Stimulated activated CD8-positive, alpha-beta memory T cell treated with anti-CD3 and anti-CD28 coated beads, Interleukin-15, amount 100 ng/mL, for 24 hours (primary cell): ENCODE measurements around the gene NSFL1C.

Experiments used
- DNase-seq: peaks from one replicate; pipeline ENCODE4 v3.0.0-alpha.2; 2020; ENCODE audit warnings: low read depth

The NSFL1C gene

GRCh38 chr20:1460275-1460674, 6.4 kb downstream of the NSFL1C start:
- DNase-seq, result no peak

GRCh38 chr20:1457992-1458391, 8.7 kb downstream of the NSFL1C start:
- no peak for DNase-seq

- DNase-seq, result no peak
Observed at GRCh38 chr20:1456300-1456699, 10.3 kb downstream of the NSFL1C start.

GRCh38 chr20:1450926-1451491, 15.6 kb downstream of the NSFL1C start:
- no peak for DNase-seq

GRCh38 chr20:1449370-1449769, 17.3 kb downstream of the NSFL1C start:
- no peak for DNase-seq

GRCh38 chr20:1448081-1448620, 18.5 kb downstream of the NSFL1C start:
- DNase-seq, result no peak

GRCh38 chr20:1446536-1446935, 20.1 kb downstream of the NSFL1C start:
- DNase-seq, result no peak

- DNase-seq, result no peak
Observed at GRCh38 chr20:1443085-1443484, 23.6 kb downstream of the NSFL1C start.

GRCh38 chr20:1442304-1442703, 24.3 kb downstream of the NSFL1C start:
- no peak for DNase-seq

GRCh38 chr20:1441133-1441532, 25.5 kb downstream of the NSFL1C start:
- DNase-seq, result no peak

- no peak for DNase-seq
Observed at GRCh38 chr20:1440024-1440423, 26.6 kb downstream of the NSFL1C start.

GRCh38 chr20:1438361-1438760, 28.3 kb downstream of the NSFL1C start:
- no peak for DNase-seq

- DNase-seq, result peak; percentile 47
Observed at GRCh38 chr20:1437235-1437904, 29.3 kb downstream of the NSFL1C start.

GRCh38 chr20:1436263-1436662, 30.4 kb downstream of the NSFL1C start:
- no peak for DNase-seq

- no peak for DNase-seq
Observed at GRCh38 chr20:1435337-1435699, 31.3 kb downstream of the NSFL1C start.

GRCh38 chr20:1434571-1435336, 31.9 kb downstream of the NSFL1C start:
- DNase-seq, result peak; percentile 8

- DNase-seq, result no peak
Observed at GRCh38 chr20:1431158-1431557, 35.5 kb downstream of the NSFL1C start.

- DNase-seq, result no peak
Observed at GRCh38 chr20:1430004-1430451, 36.6 kb downstream of the NSFL1C start.

- no peak for DNase-seq
Observed at GRCh38 chr20:1429143-1429728, 37.4 kb downstream of the NSFL1C start.

GRCh38 chr20:1427457-1428054, 39.1 kb downstream of the NSFL1C start:
- DNase-seq, result no peak

GRCh38 chr20:1426231-1426849, 40.3 kb downstream of the NSFL1C start:
- DNase-seq, result no peak

GRCh38 chr20:1424336-1424735, 42.3 kb downstream of the NSFL1C start:
- DNase-seq, result no peak
